Lower leg skin (tissue), 3 donors: Measurements from ENCODE around the gene ZNF558.

Experiments used
- CTCF ChIP-seq, 3 donors: fragments of 450-650 bp; IDR thresholded peaks; one replicate each; pipeline ENCODE4 v1.5.1; 2016; ENCODE audit warnings: antibody characterized with exemption in 3 of 3, mild to moderate bottlenecking in 3 of 3, moderate library complexity in 2 of 3
- POLR2A ChIP-seq, 2 donors: fragments of 450-650 bp; IDR thresholded peaks; one replicate each; pipeline ENCODE4 v1.6.1; 2016 to 2017; ENCODE audit warnings: antibody characterized with exemption in 2 of 2, mild to moderate bottlenecking in 1 of 2, moderate library complexity in 1 of 2

- no peak for TF ChIP-seq CTCF (IDR thresholded peaks at IDR 0.05)
- no peak for TF ChIP-seq POLR2A (IDR thresholded peaks at IDR 0.05)
These were observed 4.8 kb downstream of the ZNF558 start for GRCh38 chr19:8827277-8827676.
